PC-3 (cell line): Measurements from ENCODE around the gene LIN9.

ENCODE experiments used
- EZH2 ChIP-seq: fragments of 300-600 bp; sonication (generic); IDR thresholded peaks from one replicate; pipeline ENCODE4 v1.6.1; 2017; ENCODE audit warnings: antibody characterized with exemption, mild to moderate bottlenecking, low read length; ENCODE audit not compliant: unreplicated experiment
- EZH2phosphoT487 ChIP-seq: fragments of 300-600 bp; sonication (generic); IDR thresholded peaks from 2 replicates; pipeline ENCODE4 v1.6.1; 2018; ENCODE audit warnings: mild to moderate bottlenecking, antibody characterized with exemption, low read length, borderline replicate concordance
- TF ChIP-seq, protein P1 (sequence below): fragments of 300-600 bp; sonication (generic); conservative IDR thresholded peaks from 2 replicates; pipeline ENCODE4 v1.5.1; 2017; ENCODE audit warnings: antibody characterized with exemption, low read depth, mild to moderate bottlenecking, low read length

GRCh38 chr1:226310245-226310540, 1.2 kb upstream of the LIN9 start:
- TF ChIP-seq, protein P1, sequence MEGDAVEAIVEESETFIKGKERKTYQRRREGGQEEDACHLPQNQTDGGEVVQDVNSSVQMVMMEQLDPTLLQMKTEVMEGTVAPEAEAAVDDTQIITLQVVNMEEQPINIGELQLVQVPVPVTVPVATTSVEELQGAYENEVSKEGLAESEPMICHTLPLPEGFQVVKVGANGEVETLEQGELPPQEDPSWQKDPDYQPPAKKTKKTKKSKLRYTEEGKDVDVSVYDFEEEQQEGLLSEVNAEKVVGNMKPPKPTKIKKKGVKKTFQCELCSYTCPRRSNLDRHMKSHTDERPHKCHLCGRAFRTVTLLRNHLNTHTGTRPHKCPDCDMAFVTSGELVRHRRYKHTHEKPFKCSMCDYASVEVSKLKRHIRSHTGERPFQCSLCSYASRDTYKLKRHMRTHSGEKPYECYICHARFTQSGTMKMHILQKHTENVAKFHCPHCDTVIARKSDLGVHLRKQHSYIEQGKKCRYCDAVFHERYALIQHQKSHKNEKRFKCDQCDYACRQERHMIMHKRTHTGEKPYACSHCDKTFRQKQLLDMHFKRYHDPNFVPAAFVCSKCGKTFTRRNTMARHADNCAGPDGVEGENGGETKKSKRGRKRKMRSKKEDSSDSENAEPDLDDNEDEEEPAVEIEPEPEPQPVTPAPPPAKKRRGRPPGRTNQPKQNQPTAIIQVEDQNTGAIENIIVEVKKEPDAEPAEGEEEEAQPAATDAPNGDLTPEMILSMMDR: no peak
- no peak for TF ChIP-seq EZH2
- TF ChIP-seq EZH2phosphoT487: no peak
